Astrocyte (in vitro differentiated cells and primary cell): Measurements from ENCODE around the gene CSPG4. TPM values are rescaled to one million over a fixed set of nuclear protein-coding genes. Genes with fewer than 3 reads are reported as not detected.

ENCODE experiments used
- DNase-seq: peaks from one replicate; pipeline ENCODE4 v3.0.0-alpha.2; 2010; ENCODE audit warnings: low read depth
- FAIRE-seq: peaks from 2 replicates; lab custom pipeline; 2011; peaks lifted over from hg19 to GRCh38; lab: Jason Lieb, UNC
- H2AFZ ChIP-seq: 2 replicates; pipeline ENCODE4 v1.6.0; 2012; ENCODE audit warnings: low read depth, low read length, inconsistent platforms
- H3K27ac ChIP-seq: 2 replicates; pipeline ENCODE4 v1.5.1; 2011; ENCODE audit warnings: low read depth, low read length, inconsistent platforms
- H3K27me3 ChIP-seq: 2 replicates; pipeline ENCODE4 v1.6.0; 2011; ENCODE audit warnings: low read length, inconsistent platforms; ENCODE audit not compliant: insufficient read depth
- H3K36me3 ChIP-seq: 2 replicates; pipeline ENCODE4 v1.5.1; 2011; ENCODE audit warnings: low read length, inconsistent platforms; ENCODE audit not compliant: insufficient read depth
- H3K4me1 ChIP-seq: 2 replicates; pipeline ENCODE4 v1.5.1; 2011; ENCODE audit warnings: low read length, inconsistent platforms; ENCODE audit not compliant: insufficient read depth
- H3K4me2 ChIP-seq: 2 replicates; pipeline ENCODE4 v1.6.0; 2012; ENCODE audit warnings: low read length, inconsistent platforms
- H3K4me3 ChIP-seq: 2 replicates; pipeline ENCODE4 v1.5.1; 2011; ENCODE audit warnings: low read depth, mild to moderate bottlenecking, low read length, inconsistent platforms; ENCODE audit not compliant: insufficient read depth
- H3K79me2 ChIP-seq: 2 replicates; pipeline ENCODE4 v1.6.0; 2012; ENCODE audit warnings: mild to moderate bottlenecking, low read length, inconsistent platforms; ENCODE audit not compliant: insufficient read depth
- H3K9ac ChIP-seq: 2 replicates; pipeline ENCODE4 v1.6.0; 2012; ENCODE audit warnings: mild to moderate bottlenecking, low read length, inconsistent platforms
- H3K9me3 ChIP-seq: 2 replicates; pipeline ENCODE4 v1.5.1; 2012; ENCODE audit warnings: low read depth, mild to moderate bottlenecking, low read length, inconsistent platforms; ENCODE audit not compliant: insufficient read depth
- H4K20me1 ChIP-seq: 2 replicates; pipeline ENCODE4 v1.6.0; 2012; ENCODE audit warnings: low read length, inconsistent platforms; ENCODE audit not compliant: insufficient read depth
- H3K27ac Mint-ChIP-seq: one replicate; pipeline ENCODE4 v1.8.0; 2021; ENCODE audit warnings: mild to moderate bottlenecking, mixed read lengths; ENCODE audit not compliant: unreplicated experiment
- H3K27me3 Mint-ChIP-seq: one replicate; pipeline ENCODE4 v1.8.0; 2021; ENCODE audit warnings: low read depth, mixed read lengths; ENCODE audit not compliant: unreplicated experiment
- H3K36me3 Mint-ChIP-seq: one replicate; pipeline ENCODE4 v1.8.0; 2021; ENCODE audit warnings: low read depth, mixed read lengths; ENCODE audit not compliant: unreplicated experiment
- H3K4me1 Mint-ChIP-seq: one replicate; pipeline ENCODE4 v1.8.0; 2021; ENCODE audit warnings: low read depth, mixed read lengths; ENCODE audit not compliant: unreplicated experiment
- H3K4me3 Mint-ChIP-seq: one replicate; pipeline ENCODE4 v1.8.0; 2021; ENCODE audit warnings: mild to moderate bottlenecking, moderate library complexity, mixed read lengths; ENCODE audit not compliant: unreplicated experiment
- H3K9me3 Mint-ChIP-seq: one replicate; pipeline ENCODE4 v1.8.0; 2021; ENCODE audit warnings: mild to moderate bottlenecking, mixed read lengths; ENCODE audit not compliant: unreplicated experiment
- EZH2 ChIP-seq: IDR thresholded peaks from 2 replicates; pipeline ENCODE4 v1.6.1; 2012; ENCODE audit warnings: mild to moderate bottlenecking, low read length, inconsistent platforms; ENCODE audit not compliant: insufficient read depth
- total RNA-seq: library from RNA; stranded (reverse); gene quantifications from 2 replicates; pipeline ENCODE4 v1.2.1, GENCODE V29; 2021
- TF ChIP-seq, protein P1 (sequence below): IDR thresholded peaks from 2 replicates; pipeline ENCODE4 v1.5.1; 2011; ENCODE audit warnings: low read depth, mild to moderate bottlenecking, inconsistent platforms, low read length, moderate library complexity; ENCODE audit not compliant: insufficient read depth

CSPG4 gene
- total RNA-seq, 1 donor from 2014 or later = 26.9 TPM

DNA sequence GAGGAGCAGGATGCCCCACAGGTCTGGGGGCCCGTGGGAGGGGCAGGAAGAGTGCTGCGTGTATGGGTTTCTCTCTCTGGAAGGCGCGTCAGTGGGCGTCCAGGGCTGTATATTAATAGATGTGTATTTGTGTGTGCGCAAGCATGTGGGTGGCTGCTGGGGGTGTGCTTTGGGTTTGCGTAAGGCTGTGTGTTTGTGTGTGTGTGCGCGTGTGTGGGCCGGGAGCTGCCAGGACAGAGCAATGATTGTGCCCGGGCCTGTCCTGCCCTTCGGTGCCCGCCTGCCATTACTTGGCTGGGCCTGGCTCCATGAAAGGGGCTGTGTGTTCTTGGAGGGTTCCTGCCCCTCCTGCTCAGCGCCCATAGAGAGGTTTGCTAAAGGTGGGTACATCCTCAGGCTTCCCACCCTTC, 16.3 kb downstream of the CSPG4 start:
- no peak for TF ChIP-seq EZH2
- TF ChIP-seq, protein P1, sequence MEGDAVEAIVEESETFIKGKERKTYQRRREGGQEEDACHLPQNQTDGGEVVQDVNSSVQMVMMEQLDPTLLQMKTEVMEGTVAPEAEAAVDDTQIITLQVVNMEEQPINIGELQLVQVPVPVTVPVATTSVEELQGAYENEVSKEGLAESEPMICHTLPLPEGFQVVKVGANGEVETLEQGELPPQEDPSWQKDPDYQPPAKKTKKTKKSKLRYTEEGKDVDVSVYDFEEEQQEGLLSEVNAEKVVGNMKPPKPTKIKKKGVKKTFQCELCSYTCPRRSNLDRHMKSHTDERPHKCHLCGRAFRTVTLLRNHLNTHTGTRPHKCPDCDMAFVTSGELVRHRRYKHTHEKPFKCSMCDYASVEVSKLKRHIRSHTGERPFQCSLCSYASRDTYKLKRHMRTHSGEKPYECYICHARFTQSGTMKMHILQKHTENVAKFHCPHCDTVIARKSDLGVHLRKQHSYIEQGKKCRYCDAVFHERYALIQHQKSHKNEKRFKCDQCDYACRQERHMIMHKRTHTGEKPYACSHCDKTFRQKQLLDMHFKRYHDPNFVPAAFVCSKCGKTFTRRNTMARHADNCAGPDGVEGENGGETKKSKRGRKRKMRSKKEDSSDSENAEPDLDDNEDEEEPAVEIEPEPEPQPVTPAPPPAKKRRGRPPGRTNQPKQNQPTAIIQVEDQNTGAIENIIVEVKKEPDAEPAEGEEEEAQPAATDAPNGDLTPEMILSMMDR = no peak
- no peak overlapping the region for H3K27ac ChIP-seq

DNA sequence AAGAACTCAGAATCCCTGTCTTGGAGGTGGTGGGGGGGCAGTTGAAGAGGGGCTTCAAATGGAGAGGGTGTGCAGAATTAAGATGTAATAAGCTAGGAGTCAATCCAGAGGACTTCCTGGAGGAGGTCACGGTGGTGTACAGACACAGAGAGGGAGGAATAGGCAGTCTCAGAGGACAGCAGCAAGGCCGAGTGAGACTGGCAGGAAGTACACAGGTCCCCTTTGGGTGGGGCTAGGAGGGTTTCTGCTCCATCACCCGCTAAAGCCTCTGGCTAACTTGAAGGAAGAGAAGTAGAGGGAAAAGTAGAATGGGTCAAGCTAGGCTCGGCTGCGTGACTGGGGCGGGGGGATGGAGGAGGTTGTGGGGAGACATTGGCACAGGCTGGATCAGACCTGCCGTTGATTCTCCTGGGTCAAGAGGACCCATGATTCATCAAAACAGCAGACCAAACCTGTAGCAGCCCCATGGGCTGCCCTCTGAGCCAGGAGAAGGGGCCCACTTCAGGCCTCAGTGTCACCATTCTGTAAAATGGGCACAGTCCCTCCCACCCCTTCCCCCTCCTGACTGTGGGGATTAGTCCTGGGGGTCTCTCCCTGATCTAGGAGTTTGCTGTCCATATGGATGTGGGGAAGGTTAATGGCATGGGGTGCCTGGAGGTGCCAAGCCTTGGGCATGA, 16.9 kb downstream of the CSPG4 start:
- peaks cover 53% of the 10 kb centered on the region for H3K4me1 Mint-ChIP-seq
- Histone ChIP-seq H2AFZ (no peak overlapping the region), H3K36me3 (peaks cover 7% of the 10 kb centered on the region), H3K4me1 (peaks cover 53% of the 10 kb centered on the region), H4K20me1 (peaks cover 4% of the 10 kb centered on the region), H3K9ac (peak overlapping the region; percentile 21), H3K27me3 (no peaks in the 10 kb centered on the region), H3K9me3 (no peaks in the 10 kb centered on the region), H3K79me2 (peaks cover 3% of the 10 kb centered on the region), H3K27ac (peak overlapping the region; percentile 53), H3K4me2 (peak overlapping the region; percentile 77), H3K4me3 (no peak overlapping the region)
- H3K9me3 Mint-ChIP-seq = no peaks in the 10 kb centered on the region
- no peak overlapping the region for H3K4me3 Mint-ChIP-seq
- FAIRE-seq = no peak
- no peak for DNase-seq
- H3K36me3 Mint-ChIP-seq = peaks cover 3% of the 10 kb centered on the region
- TF ChIP-seq, protein P1 = no peak
- no peak for TF ChIP-seq EZH2
- H3K27me3 Mint-ChIP-seq = peaks cover 2% of the 10 kb centered on the region
- H3K27ac Mint-ChIP-seq = peak overlapping the region; percentile 58

More for the DNA sequence above, 16.3 kb downstream of the CSPG4 start:
- Histone ChIP-seq H3K27me3 (no peaks in the 10 kb centered on the region), H3K9me3 (no peaks in the 10 kb centered on the region), H3K4me2 (no peak overlapping the region), H2AFZ (no peak overlapping the region), H3K9ac (peak overlapping the region; percentile 30), H3K4me3 (no peak overlapping the region), H3K4me1 (peaks cover 58% of the 10 kb centered on the region), H3K36me3 (peaks cover 6% of the 10 kb centered on the region), H4K20me1 (peaks cover 4% of the 10 kb centered on the region), H3K79me2 (peaks cover 3% of the 10 kb centered on the region)
- Mint-ChIP-seq H3K27me3 (peaks cover 2% of the 10 kb centered on the region), H3K4me3 (no peak overlapping the region), H3K36me3 (peaks cover 3% of the 10 kb centered on the region), H3K4me1 (peaks cover 53% of the 10 kb centered on the region), H3K27ac (no peak overlapping the region), H3K9me3 (no peaks in the 10 kb centered on the region)
- DNase-seq = no peak
- FAIRE-seq = no peak

DNA sequence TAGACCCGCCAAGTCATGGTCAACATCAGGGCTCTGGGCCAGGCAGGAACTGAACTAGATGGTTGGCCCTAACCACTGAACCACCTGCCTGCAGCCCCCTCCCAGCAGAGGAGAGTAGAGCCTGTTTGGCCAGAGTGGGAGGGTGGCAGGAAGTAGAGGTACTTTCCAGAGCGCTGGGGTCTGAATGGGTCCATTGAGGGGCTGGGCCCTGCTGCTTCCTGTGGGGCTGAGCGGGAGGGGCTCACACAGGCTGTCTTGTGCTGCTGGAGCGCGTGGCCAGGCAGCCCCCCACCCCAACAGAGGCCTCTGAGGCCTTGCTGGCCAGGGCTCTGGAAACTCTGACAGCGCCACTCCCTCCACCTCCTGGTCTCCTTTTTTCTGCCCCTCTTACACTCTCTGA, 17.4 kb downstream of the CSPG4 start:
- Histone ChIP-seq H3K36me3 (peaks cover 7% of the 10 kb centered on the region), H3K79me2 (peaks cover 3% of the 10 kb centered on the region), H4K20me1 (peaks cover 4% of the 10 kb centered on the region), H3K4me3 (no peak overlapping the region), H3K9me3 (no peaks in the 10 kb centered on the region), H3K4me1 (peaks cover 47% of the 10 kb centered on the region), H2AFZ (no peak overlapping the region), H3K9ac (peak overlapping the region; percentile 21), H3K27me3 (no peaks in the 10 kb centered on the region), H3K4me2 (peak overlapping the region; percentile 77), H3K27ac (peak overlapping the region; percentile 86)
- no peaks in the 10 kb centered on the region for H3K9me3 Mint-ChIP-seq
- DNase-seq (no peak), FAIRE-seq (no peak)
- H3K4me1 Mint-ChIP-seq = peaks cover 53% of the 10 kb centered on the region
- H3K36me3 Mint-ChIP-seq = peaks cover 3% of the 10 kb centered on the region
- H3K27ac Mint-ChIP-seq = peak overlapping the region; percentile 79
- no peak for TF ChIP-seq EZH2
- TF ChIP-seq, protein P1 = no peak
- H3K4me3 Mint-ChIP-seq = peak overlapping the region; percentile 3
- H3K27me3 Mint-ChIP-seq = peaks cover 2% of the 10 kb centered on the region
